H1 (cell line): Measurements from ENCODE around the gene CEBPZ. TPM values are rescaled to one million over a fixed set of nuclear protein-coding genes. Genes with fewer than 3 reads are reported as not detected.

Experiments used
- BACH1 ChIP-seq: IDR thresholded peaks from 2 replicates; pipeline ENCODE4 v1.6.1; 2012; ENCODE audit warnings: low read length, improper control_type of control experiment
- polyA plus RNA-seq, 7 experiments: library from polyadenylated mRNA; depleted of rRNA in 3 of 7; stranded (reverse) in 5 of 7; unstranded in 2 of 7; fragments of >200 nt in 5 of 7; fragments of 200-250 nt in 2 of 7; gene quantifications; 1 replicate in 5 of 7; 2 replicates in 1 of 7; 4 replicates in 1 of 7; pipeline versions ENCODE4 v1.2.1 to v1.2.3, GENCODE V29; 2011 to 2013; ENCODE audit warnings: missing spikeins in 2 of 7, mixed read lengths in 2 of 7
- total RNA-seq: library from RNA; stranded (reverse); fragmentation: NEBNext Ultra II Directional; extraction: Animal tissue kit (Norgen Biotek cat#: 25700); gene quantifications from 2 replicates; pipeline ENCODE4 v1.2.1, GENCODE V29; 2021
- TF ChIP-seq, protein P1 (sequence below): fragments of 300-600 bp; sonication (generic); IDR thresholded peaks from 2 replicates; pipeline ENCODE4 v1.7.1; 2012; ENCODE audit warnings: low read length, moderate library complexity, mild to moderate bottlenecking, inconsistent platforms; ENCODE audit not compliant: insufficient replicate concordance

The CEBPZ gene
- total and polyA plus RNA-seq, 2 of the 8 experiments (the other 6 are each of a cell fraction or from before 2014, with no cell fraction given), result 19.1 to 201 TPM

GRCh38 chr2:37219046-37219445, 12.3 kb downstream of the CEBPZ start (continued):
- TF ChIP-seq, protein P1, sequence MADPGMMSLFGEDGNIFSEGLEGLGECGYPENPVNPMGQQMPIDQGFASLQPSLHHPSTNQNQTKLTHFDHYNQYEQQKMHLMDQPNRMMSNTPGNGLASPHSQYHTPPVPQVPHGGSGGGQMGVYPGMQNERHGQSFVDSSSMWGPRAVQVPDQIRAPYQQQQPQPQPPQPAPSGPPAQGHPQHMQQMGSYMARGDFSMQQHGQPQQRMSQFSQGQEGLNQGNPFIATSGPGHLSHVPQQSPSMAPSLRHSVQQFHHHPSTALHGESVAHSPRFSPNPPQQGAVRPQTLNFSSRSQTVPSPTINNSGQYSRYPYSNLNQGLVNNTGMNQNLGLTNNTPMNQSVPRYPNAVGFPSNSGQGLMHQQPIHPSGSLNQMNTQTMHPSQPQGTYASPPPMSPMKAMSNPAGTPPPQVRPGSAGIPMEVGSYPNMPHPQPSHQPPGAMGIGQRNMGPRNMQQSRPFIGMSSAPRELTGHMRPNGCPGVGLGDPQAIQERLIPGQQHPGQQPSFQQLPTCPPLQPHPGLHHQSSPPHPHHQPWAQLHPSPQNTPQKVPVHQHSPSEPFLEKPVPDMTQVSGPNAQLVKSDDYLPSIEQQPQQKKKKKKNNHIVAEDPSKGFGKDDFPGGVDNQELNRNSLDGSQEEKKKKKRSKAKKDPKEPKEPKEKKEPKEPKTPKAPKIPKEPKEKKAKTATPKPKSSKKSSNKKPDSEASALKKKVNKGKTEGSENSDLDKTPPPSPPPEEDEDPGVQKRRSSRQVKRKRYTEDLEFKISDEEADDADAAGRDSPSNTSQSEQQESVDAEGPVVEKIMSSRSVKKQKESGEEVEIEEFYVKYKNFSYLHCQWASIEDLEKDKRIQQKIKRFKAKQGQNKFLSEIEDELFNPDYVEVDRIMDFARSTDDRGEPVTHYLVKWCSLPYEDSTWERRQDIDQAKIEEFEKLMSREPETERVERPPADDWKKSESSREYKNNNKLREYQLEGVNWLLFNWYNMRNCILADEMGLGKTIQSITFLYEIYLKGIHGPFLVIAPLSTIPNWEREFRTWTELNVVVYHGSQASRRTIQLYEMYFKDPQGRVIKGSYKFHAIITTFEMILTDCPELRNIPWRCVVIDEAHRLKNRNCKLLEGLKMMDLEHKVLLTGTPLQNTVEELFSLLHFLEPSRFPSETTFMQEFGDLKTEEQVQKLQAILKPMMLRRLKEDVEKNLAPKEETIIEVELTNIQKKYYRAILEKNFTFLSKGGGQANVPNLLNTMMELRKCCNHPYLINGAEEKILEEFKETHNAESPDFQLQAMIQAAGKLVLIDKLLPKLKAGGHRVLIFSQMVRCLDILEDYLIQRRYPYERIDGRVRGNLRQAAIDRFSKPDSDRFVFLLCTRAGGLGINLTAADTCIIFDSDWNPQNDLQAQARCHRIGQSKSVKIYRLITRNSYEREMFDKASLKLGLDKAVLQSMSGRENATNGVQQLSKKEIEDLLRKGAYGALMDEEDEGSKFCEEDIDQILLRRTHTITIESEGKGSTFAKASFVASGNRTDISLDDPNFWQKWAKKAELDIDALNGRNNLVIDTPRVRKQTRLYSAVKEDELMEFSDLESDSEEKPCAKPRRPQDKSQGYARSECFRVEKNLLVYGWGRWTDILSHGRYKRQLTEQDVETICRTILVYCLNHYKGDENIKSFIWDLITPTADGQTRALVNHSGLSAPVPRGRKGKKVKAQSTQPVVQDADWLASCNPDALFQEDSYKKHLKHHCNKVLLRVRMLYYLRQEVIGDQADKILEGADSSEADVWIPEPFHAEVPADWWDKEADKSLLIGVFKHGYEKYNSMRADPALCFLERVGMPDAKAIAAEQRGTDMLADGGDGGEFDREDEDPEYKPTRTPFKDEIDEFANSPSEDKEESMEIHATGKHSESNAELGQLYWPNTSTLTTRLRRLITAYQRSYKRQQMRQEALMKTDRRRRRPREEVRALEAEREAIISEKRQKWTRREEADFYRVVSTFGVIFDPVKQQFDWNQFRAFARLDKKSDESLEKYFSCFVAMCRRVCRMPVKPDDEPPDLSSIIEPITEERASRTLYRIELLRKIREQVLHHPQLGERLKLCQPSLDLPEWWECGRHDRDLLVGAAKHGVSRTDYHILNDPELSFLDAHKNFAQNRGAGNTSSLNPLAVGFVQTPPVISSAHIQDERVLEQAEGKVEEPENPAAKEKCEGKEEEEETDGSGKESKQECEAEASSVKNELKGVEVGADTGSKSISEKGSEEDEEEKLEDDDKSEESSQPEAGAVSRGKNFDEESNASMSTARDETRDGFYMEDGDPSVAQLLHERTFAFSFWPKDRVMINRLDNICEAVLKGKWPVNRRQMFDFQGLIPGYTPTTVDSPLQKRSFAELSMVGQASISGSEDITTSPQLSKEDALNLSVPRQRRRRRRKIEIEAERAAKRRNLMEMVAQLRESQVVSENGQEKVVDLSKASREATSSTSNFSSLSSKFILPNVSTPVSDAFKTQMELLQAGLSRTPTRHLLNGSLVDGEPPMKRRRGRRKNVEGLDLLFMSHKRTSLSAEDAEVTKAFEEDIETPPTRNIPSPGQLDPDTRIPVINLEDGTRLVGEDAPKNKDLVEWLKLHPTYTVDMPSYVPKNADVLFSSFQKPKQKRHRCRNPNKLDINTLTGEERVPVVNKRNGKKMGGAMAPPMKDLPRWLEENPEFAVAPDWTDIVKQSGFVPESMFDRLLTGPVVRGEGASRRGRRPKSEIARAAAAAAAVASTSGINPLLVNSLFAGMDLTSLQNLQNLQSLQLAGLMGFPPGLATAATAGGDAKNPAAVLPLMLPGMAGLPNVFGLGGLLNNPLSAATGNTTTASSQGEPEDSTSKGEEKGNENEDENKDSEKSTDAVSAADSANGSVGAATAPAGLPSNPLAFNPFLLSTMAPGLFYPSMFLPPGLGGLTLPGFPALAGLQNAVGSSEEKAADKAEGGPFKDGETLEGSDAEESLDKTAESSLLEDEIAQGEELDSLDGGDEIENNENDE, result no peak
- TF ChIP-seq BACH1, result no peak
